IMR-90 (cell line): ENCODE results near the gene TNNT1. TPM values are rescaled to one million over a fixed set of nuclear protein-coding genes. Genes with fewer than 3 reads are reported as not detected.

ENCODE experiments used
- ATAC-seq: fragments of 200-7000 bp; cut with Tn5 transposase; 2 replicates; pipeline ENCODE4 v1.9.1; 2020; ENCODE audit warnings: low read depth, mild to moderate bottlenecking, moderate library complexity
- BruUV-seq: library from RNA; stranded (reverse); fragments of 400-500 nt; replicated peaks from 2 replicates; lab custom pipeline; 2021; lab: Mats Ljungman, UMichigan
- CTCF ChIA-PET: fragments of 300-600 bp; formaldehyde crosslinking; extraction: SDS; loops from one replicate; lab custom pipeline; 2021; ENCODE audit warnings: antibody characterized with exemption; lab: Yijun Ruan, JAX
- POLR2A ChIA-PET: fragments of 300-600 bp; sonication (Branson Sonifier 250); formaldehyde crosslinking; loops from one replicate; lab custom pipeline; 2022; ENCODE audit warnings: antibody characterized with exemption; ENCODE audit not compliant: unreplicated experiment; lab: Charles Lee
- DNase-seq: peaks from one replicate; pipeline ENCODE4 v3.0.0; 2013
- H2AFZ ChIP-seq: replicated peaks from 2 replicates; pipeline ENCODE3; 2013; ENCODE audit warnings: low read length, mild to moderate bottlenecking; ENCODE audit not compliant: poor library complexity
- H2AK5ac ChIP-seq: 2 replicates; pipeline ENCODE4 v1.6.1; 2013; ENCODE audit warnings: low read depth, low read length, inconsistent platforms
- H2AK9ac ChIP-seq: replicated peaks from 2 replicates; pipeline ENCODE3; 2013; ENCODE audit warnings: mild to moderate bottlenecking, low read depth, low read length, moderate library complexity; ENCODE audit not compliant: poor library complexity
- H2BK120ac ChIP-seq: 2 replicates; pipeline ENCODE4 v1.6.1; 2013; ENCODE audit warnings: low read depth, low read length, inconsistent platforms
- H2BK15ac ChIP-seq: 3 replicates; pipeline ENCODE4 v1.6.1; 2013; ENCODE audit warnings: low read depth, low read length, inconsistent platforms
- H2BK20ac ChIP-seq: 2 replicates; pipeline ENCODE4 v1.6.1; 2013; ENCODE audit warnings: low read depth, mild to moderate bottlenecking, inconsistent platforms, low read length, moderate library complexity
- H2BK5ac ChIP-seq: 2 replicates; pipeline ENCODE4 v1.6.1; 2013; ENCODE audit warnings: mild to moderate bottlenecking, low read depth, low read length, inconsistent platforms; ENCODE audit not compliant: poor library complexity, severe bottlenecking
- H3K14ac ChIP-seq: replicated peaks from 2 replicates; pipeline ENCODE4 v1.6.1; 2013; ENCODE audit warnings: low read depth, low read length, inconsistent platforms
- H3K18ac ChIP-seq: 2 replicates; pipeline ENCODE4 v1.6.1; 2013; ENCODE audit warnings: low read depth, low read length, control low read depth
- H3K23ac ChIP-seq: 2 replicates; pipeline ENCODE4 v1.6.1; 2013; ENCODE audit warnings: low read depth, low read length, inconsistent platforms
- H3K27ac ChIP-seq: 2 replicates; pipeline ENCODE4 v1.5.1; 2013; ENCODE audit warnings: mild to moderate bottlenecking, control low read depth, low read length; ENCODE audit not compliant: insufficient read depth
- H3K27me3 ChIP-seq: 2 replicates; pipeline ENCODE4 v1.6.1; 2013; ENCODE audit warnings: low read length; ENCODE audit not compliant: control insufficient read depth, insufficient read depth
- H3K36me3 ChIP-seq: 2 replicates; pipeline ENCODE4 v1.6.1; 2013; ENCODE audit warnings: low read length, mixed read lengths; ENCODE audit not compliant: control insufficient read depth, insufficient read depth
- H3K4ac ChIP-seq: 2 replicates; pipeline ENCODE4 v1.6.1; 2013; ENCODE audit warnings: low read depth, low read length, inconsistent platforms
- H3K4me1 ChIP-seq: 2 replicates; pipeline ENCODE4 v1.6.1; 2013; ENCODE audit warnings: low read length, mixed read lengths; ENCODE audit not compliant: control insufficient read depth, insufficient read depth
- H3K4me2 ChIP-seq: 2 replicates; pipeline ENCODE4 v1.6.1; 2013; ENCODE audit warnings: low read depth, mild to moderate bottlenecking, control low read depth, low read length, moderate library complexity
- H3K4me3 ChIP-seq: 2 replicates; pipeline ENCODE4 v1.5.1; 2013; ENCODE audit warnings: low read depth, mild to moderate bottlenecking, control low read depth, low read length, moderate library complexity; ENCODE audit not compliant: insufficient read depth
- H3K56ac ChIP-seq: 2 replicates; pipeline ENCODE4 v1.6.1; 2013; ENCODE audit warnings: low read length, inconsistent platforms; ENCODE audit not compliant: insufficient read depth; ENCODE audit errors: extremely low read depth
- H3K79me1 ChIP-seq, 2 experiments: 2 replicates each; pipeline ENCODE4 v1.6.1; 2013; ENCODE audit warnings: low read length in 2 of 2, inconsistent platforms in 1 of 2, low read depth in 1 of 2
- H3K9ac ChIP-seq: 2 replicates; pipeline ENCODE4 v1.6.1; 2013; ENCODE audit warnings: low read depth, low read length, control low read depth
- H3K9me1 ChIP-seq: 2 replicates; pipeline ENCODE4 v1.6.1; 2013; ENCODE audit warnings: low read length, inconsistent platforms; ENCODE audit not compliant: insufficient read depth
- H3K9me3 ChIP-seq: 2 replicates; pipeline ENCODE4 v1.6.1; 2013; ENCODE audit warnings: low read length; ENCODE audit not compliant: control insufficient read depth, insufficient read depth
- H4K20me1 ChIP-seq: 2 replicates; pipeline ENCODE4 v1.6.1; 2013; ENCODE audit warnings: low read length, inconsistent platforms; ENCODE audit not compliant: insufficient read depth
- H4K5ac ChIP-seq: 2 replicates; pipeline ENCODE4 v1.6.1; 2013; ENCODE audit warnings: mild to moderate bottlenecking, low read depth, low read length, control low read depth
- H4K8ac ChIP-seq, 2 experiments: 2 replicates each; pipeline ENCODE4 v1.6.1; 2013; ENCODE audit warnings: low read depth in 2 of 2, low read length in 2 of 2, control low read depth in 1 of 2, inconsistent platforms in 1 of 2
- H4K91ac ChIP-seq: 2 replicates; pipeline ENCODE4 v1.6.1; 2013; ENCODE audit warnings: low read depth, low read length, inconsistent platforms; ENCODE audit not compliant: insufficient read depth
- BHLHE40 ChIP-seq: fragments of 150-350 bp; IDR thresholded peaks from 2 replicates; pipeline ENCODE4 v1.6.1; 2016; ENCODE audit warnings: mild to moderate bottlenecking, low read depth, low read length
- CEBPB ChIP-seq: IDR thresholded peaks from 2 replicates; pipeline ENCODE4 v1.6.1; 2012; ENCODE audit warnings: low read depth, low read length, improper control_type of control experiment
- CHD1 ChIP-seq: IDR thresholded peaks from 2 replicates; pipeline ENCODE4 v1.6.1; 2012; ENCODE audit warnings: low read depth, low read length, improper control_type of control experiment
- MAZ ChIP-seq: IDR thresholded peaks from 2 replicates; pipeline ENCODE4 v1.6.1; 2012; ENCODE audit warnings: low read depth, mild to moderate bottlenecking, low read length, improper control_type of control experiment, moderate library complexity, borderline replicate concordance
- MXI1 ChIP-seq: IDR thresholded peaks from 2 replicates; pipeline ENCODE4 v1.6.1; 2012; ENCODE audit warnings: low read depth, mild to moderate bottlenecking, low read length, moderate library complexity, borderline replicate concordance
- NFE2L2 ChIP-seq: fragments of 150-350 bp; IDR thresholded peaks from 2 replicates; pipeline ENCODE4 v1.6.1; 2016; ENCODE audit warnings: low read depth, mild to moderate bottlenecking, low read length
- POLR2A ChIP-seq: IDR thresholded peaks from 2 replicates; pipeline ENCODE4 v1.6.1; 2012; ENCODE audit warnings: mild to moderate bottlenecking, low read depth, low read length
- RAD21 ChIP-seq: IDR thresholded peaks from 2 replicates; pipeline ENCODE4 v1.6.1; 2012; ENCODE audit warnings: low read length, improper control_type of control experiment
- WGBS, 2 experiments: methylation state at CpG; one replicate each; pipeline versions ENCODE4 v1.1.5 to v1.1.7; 2013; ENCODE audit warnings: missing lambda C conversion rate in 2 of 2; ENCODE audit not compliant: insufficient read length in 1 of 2; ENCODE audit errors: extremely low coverage in 2 of 2; 5-methylcytosine and 5-hydroxymethylcytosine counted together
- dilution Hi-C: fragments of 300-500 bp; cut with HindIII; formaldehyde crosslinking; loops from one replicate; pipeline ENCODE4 v1.14.3; 2018; ENCODE audit warnings: low sequenced_read_pairs; ENCODE audit not compliant: unreplicated experiment
- in situ Hi-C: fragments of 300-500 bp; cut with MboI; formaldehyde crosslinking; loops from 3 replicates; pipeline ENCODE4 v1.14.3; 2019; ENCODE audit warnings: low sequenced_read_pairs, inconsistent platforms, mixed read lengths
- intact Hi-C: fragments of 100-400 bp; cut with micrococcal nuclease; formaldehyde crosslinking; loops from 2 replicates; pipeline ENCODE4 v1.10.0; 2022
- polyA plus RNA-seq, 3 experiments: library from polyadenylated mRNA; depleted of rRNA; stranded (reverse); fragments of >200 nt; gene quantifications; 2 replicates each; pipeline ENCODE4 v1.2.3, GENCODE V29; 2012; ENCODE audit warnings: low replicate concordance in 1 of 3
- total RNA-seq: library from RNA; depleted of rRNA; stranded (reverse); fragments of >200 nt; gene quantifications from 2 replicates; pipeline ENCODE4 v1.2.3, GENCODE V29; 2012
- TF ChIP-seq, protein P1 (sequence below): fragments of 150-350 bp; IDR thresholded peaks from 2 replicates; pipeline ENCODE4 v1.6.1; 2017; ENCODE audit warnings: mild to moderate bottlenecking, antibody characterized with exemption, low read length, low read depth

Gene TNNT1
- total and polyA plus RNA-seq, 2 of the 4 experiments (the other 2 are of a cell fraction): 1.3 to 2.6 TPM

DNA sequence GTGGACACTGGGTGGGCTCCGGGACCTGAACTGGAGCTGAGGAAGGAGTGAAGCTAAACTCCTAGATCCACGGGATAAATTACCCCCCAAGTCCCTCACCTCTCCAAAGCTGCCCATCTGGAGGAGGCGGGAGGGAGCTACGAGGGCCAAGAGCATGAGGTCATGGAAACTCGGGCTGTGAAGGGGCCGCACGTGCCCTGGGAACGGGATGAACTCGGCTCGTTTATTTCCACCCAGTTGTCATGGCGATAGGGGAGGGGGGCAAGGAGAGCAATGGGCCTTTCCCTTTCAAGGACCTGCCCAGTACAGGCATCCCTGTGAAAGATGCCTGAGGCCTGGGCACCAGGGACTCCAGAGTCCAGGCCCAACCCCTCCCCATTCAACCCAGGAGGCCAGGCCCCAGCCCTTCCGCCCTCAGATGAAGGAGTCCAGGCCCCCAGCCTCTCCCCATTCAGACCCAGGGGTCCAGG lies 35.4 kb downstream of the TNNT1 start:
- Histone ChIP-seq H2AK9ac (peak overlapping the region; percentile 73), H4K91ac (no peak overlapping the region), H3K9me3 (no peaks in the 10 kb centered on the region), H4K8ac (no peak overlapping the region), H2AK5ac (no peak overlapping the region), H3K9me1 (peaks cover 7% of the 10 kb centered on the region), H3K4ac (no peak overlapping the region), H4K5ac (no peak overlapping the region), H2BK15ac (no peak overlapping the region), H3K18ac (no peak overlapping the region), H3K14ac (no peak overlapping the region), H2AFZ (no peak overlapping the region), H2BK120ac (no peak overlapping the region), H4K20me1 (peaks cover 73% of the 10 kb centered on the region), H3K27me3 (no peaks in the 10 kb centered on the region), H3K4me3 (no peak overlapping the region), H3K4me2 (no peak overlapping the region), H3K23ac (no peak overlapping the region), H2BK20ac (no peak overlapping the region), H3K4me1 (peaks cover 13% of the 10 kb centered on the region), H3K36me3 (peaks cover 22% of the 10 kb centered on the region), H3K79me1 (peaks cover 18 to 65% of the 10 kb centered on the region in 2 experiments), H2BK5ac (no peak overlapping the region), H3K9ac (no peak overlapping the region), H3K56ac (no peak overlapping the region), H3K27ac (no peak overlapping the region)
- no TSS peak for BruUV-seq
- dilution Hi-C loops (no loop called here), intact Hi-C loops (no loop called here), in situ Hi-C loops (loop anchor here (25.0 kb wide), 1 partner anchor 524 kb away; the partner anchor contains the start of genes CCDC106, ZNF580 and ZNF581)
- ATAC-seq (no peak), DNase-seq (peak; percentile 92)
- TF ChIP-seq CEBPB (no peak), BHLHE40 (peak; percentile 100), CHD1 (no peak), MAZ (peak; percentile 90), RAD21 (no peak), POLR2A (0 out of 2 replicates have a peak, but pooled peaks have one; percentile 32), NFE2L2 (no peak), MXI1 (peak; percentile 80; the same call in 1 of the 2 replicates)
- TF ChIP-seq, protein P1, sequence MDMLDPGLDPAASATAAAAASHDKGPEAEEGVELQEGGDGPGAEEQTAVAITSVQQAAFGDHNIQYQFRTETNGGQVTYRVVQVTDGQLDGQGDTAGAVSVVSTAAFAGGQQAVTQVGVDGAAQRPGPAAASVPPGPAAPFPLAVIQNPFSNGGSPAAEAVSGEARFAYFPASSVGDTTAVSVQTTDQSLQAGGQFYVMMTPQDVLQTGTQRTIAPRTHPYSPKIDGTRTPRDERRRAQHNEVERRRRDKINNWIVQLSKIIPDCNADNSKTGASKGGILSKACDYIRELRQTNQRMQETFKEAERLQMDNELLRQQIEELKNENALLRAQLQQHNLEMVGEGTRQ: peak; percentile 86
- ChIA-PET CTCF (interaction anchor here (0.6 kb wide), 1 partner anchor 26 kb away, joined by 3 read pairs; no protein-coding TSS in a partner anchor), POLR2A (no interaction called here)
- WGBS, 2 experiments: 20% methylated on average over 1 of the region's 12 CpGs; no CpG with 5 or more reads in 1 of the 2 experiments
